NCI-H2081 (cell line): ENCODE measurements around the gene NR1H3.
"Not testable (repeated sequence)": the region's sequence is repeated elsewhere in the genome, so short reads cannot be mapped to it uniquely, and the experiment has no call there.

Experiments
- DNase-seq, 2 experiments: peaks; one replicate each; lab custom pipeline; 2025; lab: John Stamatoyannopoulos, UW

NR1H3 gene

DNA sequence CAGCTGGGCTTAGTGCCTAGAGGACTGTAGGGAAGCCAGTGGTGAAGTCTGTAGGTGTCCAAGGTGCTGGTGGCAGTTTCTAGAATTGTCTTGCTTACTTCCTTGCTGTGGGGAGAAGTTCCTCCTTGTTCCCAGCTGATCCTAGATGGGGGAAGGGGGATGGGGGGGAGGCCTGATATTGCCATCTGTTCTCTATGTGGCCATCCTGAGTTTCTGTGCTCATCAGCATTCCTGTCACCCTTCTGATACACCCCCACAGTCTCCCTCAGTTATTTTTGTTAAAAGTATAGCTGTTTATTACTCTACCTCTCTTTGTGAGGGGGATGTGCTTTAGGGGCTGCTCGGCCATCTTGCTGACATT is 48.7 kb downstream of the NR1H3 start:
- no peak for DNase-seq

DNA sequence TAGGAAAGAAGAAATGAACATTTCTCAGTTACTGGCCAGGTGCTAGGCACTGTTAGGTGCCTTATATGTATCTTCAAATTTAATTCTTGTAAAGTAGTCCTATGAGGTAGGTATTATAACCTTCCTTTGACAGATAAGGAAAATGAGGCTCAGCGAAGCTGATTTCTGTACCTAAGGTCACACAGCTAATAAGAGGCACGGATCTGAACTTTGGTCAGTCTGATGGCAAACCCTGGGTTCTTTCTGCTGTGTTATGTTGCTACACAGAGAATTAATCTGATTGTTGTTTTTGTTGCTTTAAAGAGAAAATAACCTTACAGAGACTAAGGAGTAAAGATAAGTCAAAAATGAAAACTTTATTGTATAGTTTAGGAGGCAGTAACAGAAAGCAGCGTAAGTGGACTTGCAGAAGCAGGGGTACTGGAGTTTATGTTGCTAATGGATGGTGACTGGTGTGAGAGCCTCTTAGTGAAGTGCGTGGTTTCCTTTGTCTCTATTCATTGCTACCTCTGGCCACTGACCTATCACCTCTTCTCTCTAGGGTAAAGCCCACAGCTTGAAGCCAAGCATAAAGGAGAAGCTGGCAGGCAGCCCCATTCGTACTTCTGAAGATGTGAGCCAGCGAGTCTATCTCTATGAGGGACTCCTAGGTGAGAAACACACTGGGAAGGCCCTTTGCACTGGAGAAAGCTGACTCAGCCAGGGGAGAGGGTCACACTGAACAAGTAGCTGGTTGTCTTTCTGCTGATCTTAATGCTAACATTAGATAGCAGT is 50.4 kb downstream of the NR1H3 start:
- DNase-seq = no peak

DNA sequence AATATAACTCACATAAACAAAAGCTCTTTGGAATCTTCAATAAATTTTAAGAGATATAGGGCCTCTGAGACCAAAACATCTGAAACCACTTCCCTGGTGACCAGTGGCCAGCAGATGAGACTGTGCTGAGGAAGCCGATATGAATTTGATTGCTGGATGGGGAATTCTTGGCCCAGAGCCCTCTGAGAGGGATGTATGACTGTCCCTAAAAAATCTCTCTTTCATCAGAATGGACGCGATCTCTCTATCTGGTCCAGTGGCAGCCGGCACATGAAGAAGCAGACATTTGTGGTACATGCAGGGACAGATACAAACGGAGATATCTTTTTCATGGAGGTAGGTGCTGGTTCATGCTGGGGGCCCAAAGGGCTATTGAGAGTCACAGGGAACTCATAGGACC is 57.2 kb downstream of the NR1H3 start:
- no peak for DNase-seq

DNA sequence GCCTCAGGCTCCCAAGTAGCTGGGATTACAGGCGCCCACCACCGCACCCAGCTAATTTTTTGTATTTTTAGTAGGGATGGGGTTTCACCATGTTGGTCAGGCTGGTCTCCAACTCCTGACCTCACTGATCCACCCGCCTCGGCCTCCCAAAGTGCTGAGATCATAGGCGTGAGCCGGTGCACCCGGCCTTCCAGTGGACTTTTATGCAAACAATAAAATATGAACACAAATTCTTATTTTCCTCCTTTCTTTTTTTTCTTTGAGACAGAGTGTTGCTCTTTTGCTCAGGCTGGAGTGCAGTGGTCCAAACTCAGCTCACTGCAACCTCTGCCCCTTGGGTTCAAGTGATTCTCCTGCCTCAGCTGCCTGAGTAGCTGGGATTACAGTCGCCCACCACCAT is 58.7 kb downstream of the NR1H3 start:
- DNase-seq = not testable (repeated sequence)

DNA sequence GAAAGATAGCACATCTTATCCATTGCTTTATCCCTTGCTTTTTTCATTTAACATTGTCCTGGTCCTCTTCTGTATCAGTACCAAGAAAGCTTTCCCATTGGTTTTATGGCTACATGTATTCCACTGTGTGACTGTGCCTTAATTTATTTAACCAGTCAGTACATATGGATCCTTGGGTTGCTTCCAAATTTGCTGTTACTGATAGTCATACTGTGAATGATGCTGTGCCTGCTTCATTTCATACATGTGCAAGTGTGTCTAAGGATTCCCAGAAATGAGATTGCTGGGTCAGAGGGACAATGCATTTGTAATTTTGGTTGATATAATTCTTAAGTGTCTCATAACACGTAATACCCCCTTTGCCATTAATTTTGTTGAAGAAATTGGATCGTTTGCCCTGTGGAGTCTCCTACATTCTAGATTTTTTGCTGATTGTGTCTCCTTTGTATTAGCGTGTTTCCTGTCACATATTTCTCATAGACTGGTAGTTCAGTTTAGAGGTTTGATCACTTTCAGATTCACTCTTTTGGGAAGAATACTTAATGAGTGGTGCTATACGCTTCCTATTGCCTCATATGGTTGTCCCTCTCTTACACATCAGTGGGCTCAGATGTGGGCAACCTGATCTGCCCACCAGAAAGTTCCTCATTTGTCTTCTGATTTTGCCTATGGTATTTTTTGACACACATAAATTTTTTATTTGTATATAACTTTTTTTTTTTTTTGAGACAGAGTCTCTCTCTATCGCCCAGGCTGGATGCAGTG is 59.5 kb downstream of the NR1H3 start:
- no peak for DNase-seq

DNA sequence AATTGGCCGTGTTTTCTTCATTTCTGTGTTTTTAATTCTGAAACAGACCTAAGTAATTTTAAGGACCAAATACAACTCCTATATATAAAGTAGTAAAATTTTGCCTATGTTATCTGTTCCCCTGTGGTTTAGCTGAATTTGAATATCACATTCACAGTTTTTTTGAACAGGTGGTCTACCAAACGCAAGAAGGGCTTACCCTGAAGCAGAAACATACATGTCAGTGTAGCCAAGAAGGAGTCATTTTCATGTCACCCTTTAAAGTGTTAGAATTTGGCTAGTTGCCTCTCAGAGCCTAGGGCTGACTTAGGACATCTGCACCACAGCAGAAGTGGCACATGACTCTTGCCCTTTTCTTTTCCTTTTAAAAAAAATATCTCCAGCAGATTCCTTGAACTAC is 60.4 kb downstream of the NR1H3 start:
- no peak for DNase-seq
